Measurements from ENCODE around the gene NBPF15.
A peak's percentile ranks its signal among the peaks of the same experiment; 100 is the strongest.
"Not testable (repeated sequence)": the region's sequence is repeated elsewhere in the genome, so short reads cannot be mapped to it uniquely, and the experiment has no call there.

NBPF15 gene, protein sequence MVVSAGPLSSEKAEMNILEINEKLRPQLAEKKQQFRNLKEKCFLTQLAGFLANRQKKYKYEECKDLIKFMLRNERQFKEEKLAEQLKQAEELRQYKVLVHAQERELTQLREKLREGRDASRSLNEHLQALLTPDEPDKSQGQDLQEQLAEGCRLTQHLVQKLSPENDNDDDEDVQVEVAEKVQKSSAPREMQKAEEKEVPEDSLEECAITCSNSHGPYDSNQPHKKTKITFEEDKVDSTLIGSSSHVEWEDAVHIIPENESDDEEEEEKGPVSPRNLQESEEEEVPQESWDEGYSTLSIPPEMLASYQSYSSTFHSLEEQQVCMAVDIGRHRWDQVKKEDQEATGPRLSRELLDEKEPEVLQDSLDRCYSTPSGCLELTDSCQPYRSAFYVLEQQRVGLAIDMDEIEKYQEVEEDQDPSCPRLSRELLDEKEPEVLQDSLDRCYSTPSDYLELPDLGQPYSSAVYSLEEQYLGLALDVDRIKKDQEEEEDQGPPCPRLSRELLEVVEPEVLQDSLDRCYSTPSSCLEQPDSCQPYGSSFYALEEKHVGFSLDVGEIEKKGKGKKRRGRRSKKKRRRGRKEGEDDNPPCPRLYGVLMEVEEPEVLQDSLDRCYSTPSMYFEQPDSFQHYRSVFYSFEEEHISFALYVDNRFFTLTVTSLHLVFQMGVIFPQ

DNA sequence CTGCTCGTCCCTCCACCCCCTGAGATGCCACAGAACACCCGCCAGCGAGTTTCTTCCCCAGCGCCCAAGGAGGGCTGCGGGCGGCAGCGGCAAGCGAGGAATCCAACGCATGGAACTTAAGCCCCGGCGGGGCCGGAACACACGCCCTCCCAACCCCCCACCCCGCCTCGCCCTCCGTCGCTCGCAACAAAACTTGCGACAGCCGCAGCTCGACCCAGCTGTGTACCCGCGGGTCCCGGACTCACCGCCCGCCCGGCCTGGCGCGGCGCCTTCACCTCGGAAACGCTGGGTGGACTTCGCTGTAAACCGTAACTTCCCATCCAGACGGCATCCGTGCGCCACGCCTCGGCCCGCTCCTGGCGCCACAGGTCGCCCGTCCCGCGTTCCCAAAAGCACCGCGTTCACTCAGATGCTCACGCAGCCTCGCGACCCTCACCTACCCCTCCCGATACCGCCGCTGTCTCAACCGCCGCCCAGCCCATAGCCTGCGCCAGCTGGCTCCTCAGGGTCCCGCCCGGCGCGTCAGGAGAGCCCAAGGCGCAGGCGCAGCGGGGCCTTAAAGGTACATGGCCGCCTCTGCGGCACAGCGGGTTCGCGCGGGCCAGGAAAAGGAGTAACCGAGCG is at the start of gene NBPF15:
Gene NBPF15 (minus strand): TSS at position 534 of the 624 bp plus-strand sequence. CDS start 21,666 bp downstream, outside the sequence.
- not testable (repeated sequence) for H3K9me3 Mint-ChIP-seq, H3K27me3 Mint-ChIP-seq, H3K4me1 Mint-ChIP-seq
- peak within 1 kb of the TSS; percentile 94 to 97 for H3K4me3 Mint-ChIP-seq
- DNase-seq = peak; percentile 69 to 71
- ATAC-seq = peak; percentile 98
- peak within 1 kb of the TSS; percentile 86 to 90 for H3K27ac Mint-ChIP-seq

DNA sequence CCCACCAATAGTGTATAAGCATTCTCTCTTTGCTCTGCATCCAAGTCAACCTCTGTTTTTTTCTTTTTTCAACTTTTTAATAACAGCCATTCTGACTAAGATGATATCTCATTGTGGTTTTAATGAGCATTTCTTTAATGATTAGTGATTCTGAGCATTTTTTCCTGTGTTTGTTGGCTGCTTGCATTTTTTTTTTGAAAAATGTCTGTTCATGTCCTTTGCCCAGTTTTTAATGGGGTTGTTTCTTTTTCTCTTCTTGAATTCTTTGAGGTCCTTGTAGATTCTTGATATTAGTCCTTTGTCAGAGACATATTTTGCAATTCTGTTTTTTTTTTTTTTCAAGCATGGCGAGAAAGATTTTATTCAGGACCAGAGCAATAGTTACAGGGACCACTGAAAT is 35.0 kb upstream of the NBPF15 start:
- not testable (repeated sequence) for DNase-seq, H3K4me1 Mint-ChIP-seq, H3K9me3 Mint-ChIP-seq, ATAC-seq, H3K4me3 Mint-ChIP-seq, H3K27ac Mint-ChIP-seq, H3K27me3 Mint-ChIP-seq

DNA sequence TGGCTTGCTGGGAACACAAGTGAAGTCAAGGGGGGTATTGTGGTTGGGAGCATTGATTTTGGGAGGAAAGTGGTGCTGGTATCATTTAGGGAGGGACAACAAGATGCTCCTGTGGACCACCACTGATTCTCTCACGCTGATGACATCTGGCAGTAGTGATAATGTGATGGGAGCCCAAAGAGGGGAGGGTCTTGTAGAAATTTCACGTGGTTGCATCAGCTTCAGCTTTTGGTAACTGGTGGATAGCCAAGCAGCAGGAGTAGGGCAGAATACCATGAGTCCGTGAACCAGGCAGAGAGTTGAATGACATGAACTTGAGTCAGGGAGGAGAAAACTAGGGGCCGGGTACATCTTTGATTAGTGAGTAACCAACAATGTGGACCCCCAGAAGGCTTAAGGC is 32.7 kb upstream of the NBPF15 start:
- H3K4me1 Mint-ChIP-seq, H3K27ac Mint-ChIP-seq, H3K9me3 Mint-ChIP-seq, DNase-seq, H3K27me3 Mint-ChIP-seq, ATAC-seq, H3K4me3 Mint-ChIP-seq: not testable (repeated sequence)

- not testable (repeated sequence) for H3K4me1 Mint-ChIP-seq, H3K9me3 Mint-ChIP-seq, H3K27me3 Mint-ChIP-seq, ATAC-seq
- peak overlapping the region; percentile 80 to 83 for H3K4me3 Mint-ChIP-seq
- DNase-seq = peak; percentile 27 to 34
- peak overlapping the region in 1 of 2 donors; percentile 69 for H3K27ac Mint-ChIP-seq
Observed at GRCh38 chr1:144490394-144490793, 28.9 kb upstream of the NBPF15 start.

DNA sequence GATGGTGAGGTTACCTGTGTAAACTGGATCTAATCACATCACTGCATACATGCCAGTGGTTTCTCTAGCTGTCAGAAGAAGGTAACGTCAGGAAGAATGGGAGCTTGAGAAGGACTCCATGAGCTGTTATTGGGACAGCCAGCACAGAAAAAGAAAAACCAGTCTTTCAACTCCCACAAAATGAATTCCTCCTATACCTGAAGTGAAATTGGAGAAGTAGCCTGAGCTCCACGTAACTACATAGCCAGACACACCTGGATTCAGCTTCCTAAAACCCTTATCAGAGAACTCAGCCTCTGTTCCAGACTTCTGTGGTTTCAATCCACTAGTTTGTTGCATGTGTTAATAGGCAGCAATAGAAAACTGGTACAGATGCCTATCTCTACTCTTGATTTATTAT is 25.5 kb upstream of the NBPF15 start:
- not testable (repeated sequence) for H3K27me3 Mint-ChIP-seq, ATAC-seq, H3K4me1 Mint-ChIP-seq, DNase-seq, H3K4me3 Mint-ChIP-seq, H3K27ac Mint-ChIP-seq, H3K9me3 Mint-ChIP-seq

DNA sequence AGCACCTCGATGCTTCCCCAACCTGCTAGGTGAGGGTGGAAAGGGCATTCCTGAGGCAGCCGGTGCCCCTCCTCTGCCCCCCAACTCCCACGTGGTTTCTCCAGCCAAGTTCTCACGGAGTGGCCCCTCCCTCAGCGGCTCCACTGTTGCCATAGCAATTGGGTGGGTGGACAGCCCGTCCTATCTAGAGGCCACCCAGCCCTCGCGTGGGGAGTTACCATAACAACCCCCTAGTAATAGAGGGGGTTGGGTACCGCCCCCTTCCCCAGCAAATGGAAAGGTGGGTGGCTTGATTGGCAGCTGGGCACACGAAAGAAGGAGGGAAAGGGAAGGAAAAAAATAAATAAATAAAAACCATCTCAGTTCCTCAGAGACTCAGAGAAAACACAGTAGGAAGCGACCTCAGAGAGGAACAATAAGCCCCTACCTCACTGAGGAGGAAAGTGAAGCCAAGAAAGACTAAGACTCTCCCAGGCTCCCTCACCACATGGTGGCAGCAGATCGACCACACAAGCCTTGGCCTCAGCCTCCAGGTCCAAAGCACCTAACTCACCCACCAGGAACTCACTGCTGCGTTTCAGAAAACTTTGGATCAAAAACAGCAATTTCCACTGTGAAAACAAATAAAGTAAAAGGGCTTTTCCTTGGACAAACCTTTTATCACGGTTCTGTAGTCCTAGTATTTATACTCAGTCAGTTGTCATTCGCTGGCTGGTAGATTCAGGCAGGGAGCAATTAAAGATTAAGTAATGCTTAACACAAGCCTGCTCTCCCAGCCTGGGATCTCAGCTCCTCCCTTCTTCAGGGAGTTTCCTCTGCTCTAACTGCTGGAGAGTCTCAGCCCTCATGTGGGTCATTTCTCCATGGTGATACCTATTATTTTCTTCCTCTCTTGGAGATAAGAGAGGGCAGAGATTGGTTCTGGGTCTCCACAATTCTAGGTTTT is 23.9 kb upstream of the NBPF15 start:
- not testable (repeated sequence) for H3K27ac Mint-ChIP-seq, H3K4me1 Mint-ChIP-seq, H3K4me3 Mint-ChIP-seq, H3K27me3 Mint-ChIP-seq, H3K9me3 Mint-ChIP-seq, ATAC-seq, DNase-seq

GRCh38 chr1:144473897-144474296 is 12.4 kb upstream of the NBPF15 start:
- H3K27me3 Mint-ChIP-seq, ATAC-seq, H3K4me3 Mint-ChIP-seq, H3K4me1 Mint-ChIP-seq, H3K27ac Mint-ChIP-seq, H3K9me3 Mint-ChIP-seq, DNase-seq: not testable (repeated sequence)

- not testable (repeated sequence) for H3K4me3 Mint-ChIP-seq, ATAC-seq, DNase-seq, H3K27ac Mint-ChIP-seq, H3K4me1 Mint-ChIP-seq, H3K9me3 Mint-ChIP-seq, H3K27me3 Mint-ChIP-seq
Observed at GRCh38 chr1:144471434-144471833, 10.0 kb upstream of the NBPF15 start.

DNA sequence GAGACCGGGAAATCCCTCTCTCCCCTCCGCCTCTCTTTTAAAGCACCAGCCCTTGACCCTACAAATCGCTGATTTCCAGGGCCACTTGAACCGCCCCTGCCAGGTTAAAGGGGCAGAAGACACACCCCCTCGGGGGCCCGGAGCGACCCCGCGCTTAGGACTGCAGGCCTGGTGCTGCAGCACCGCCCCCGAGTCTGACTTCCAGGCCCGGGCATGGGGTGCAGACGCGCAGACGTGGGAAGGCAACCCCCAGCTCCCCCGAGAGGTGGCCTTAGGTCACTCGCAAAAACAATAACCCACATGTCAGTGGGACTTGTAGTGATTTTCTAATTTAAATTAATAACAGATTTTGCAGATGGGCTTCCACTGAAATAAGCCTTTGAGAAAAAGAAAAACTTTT is 309 bp upstream of the NBPF15 start:
- ATAC-seq = peak; percentile 37
- not testable (repeated sequence) for H3K4me1 Mint-ChIP-seq, H3K9me3 Mint-ChIP-seq, H3K27me3 Mint-ChIP-seq, H3K27ac Mint-ChIP-seq, DNase-seq
- H3K4me3 Mint-ChIP-seq = peak overlapping the region in 1 of 2 donors; percentile 97

- not testable (repeated sequence) for H3K9me3 Mint-ChIP-seq, H3K27me3 Mint-ChIP-seq, H3K27ac Mint-ChIP-seq, H3K4me1 Mint-ChIP-seq
- ATAC-seq (peak; percentile 78), DNase-seq (peak; percentile 20 to 28)
- H3K4me3 Mint-ChIP-seq = peak overlapping the region; percentile 94 to 97
Observed at GRCh38 chr1:144460686-144461085, 783 bp downstream of the NBPF15 start.

DNA sequence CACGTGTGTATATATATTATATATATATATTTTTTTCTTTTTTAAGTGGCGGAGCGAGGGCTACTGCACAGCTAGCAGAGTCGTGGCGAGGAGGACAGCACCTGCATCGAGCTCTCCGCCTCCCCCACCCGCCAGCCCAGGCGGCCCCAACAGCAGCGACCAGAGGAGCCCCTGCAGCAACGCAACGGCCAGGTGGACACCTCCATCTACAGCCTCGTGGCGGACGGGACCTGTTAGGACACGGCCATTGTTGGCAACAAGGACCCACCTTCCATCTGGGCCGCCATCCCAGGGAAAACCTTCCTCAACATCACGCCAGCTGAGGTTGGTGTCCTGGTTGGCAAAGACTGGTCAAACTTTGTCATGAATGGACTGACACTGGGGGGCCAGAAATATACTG is 19.1 kb downstream of the NBPF15 start:
- not testable (repeated sequence) for H3K9me3 Mint-ChIP-seq, H3K27ac Mint-ChIP-seq, ATAC-seq, H3K4me1 Mint-ChIP-seq, DNase-seq, H3K4me3 Mint-ChIP-seq, H3K27me3 Mint-ChIP-seq

DNA sequence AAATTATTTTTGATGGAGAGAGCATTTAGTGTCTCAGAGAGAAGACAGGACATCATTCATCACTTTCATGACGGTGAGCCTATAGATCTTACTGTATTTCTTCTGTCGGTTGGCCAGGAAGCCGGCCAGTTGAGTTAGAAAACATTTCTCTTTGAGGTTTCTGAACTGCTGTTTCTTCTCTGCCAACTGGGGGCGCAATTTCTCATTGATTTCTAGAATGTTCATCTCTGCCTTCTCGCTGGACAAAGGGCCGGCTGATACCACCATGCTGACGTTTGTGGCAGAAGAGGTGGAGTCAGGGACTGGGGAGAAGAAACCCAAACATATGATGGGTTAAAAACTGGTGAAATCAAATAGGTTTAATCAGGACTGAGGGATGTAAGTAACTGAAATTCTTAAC is 21.7 kb downstream of the NBPF15 start:
- H3K27me3 Mint-ChIP-seq = not testable (repeated sequence)

DNA sequence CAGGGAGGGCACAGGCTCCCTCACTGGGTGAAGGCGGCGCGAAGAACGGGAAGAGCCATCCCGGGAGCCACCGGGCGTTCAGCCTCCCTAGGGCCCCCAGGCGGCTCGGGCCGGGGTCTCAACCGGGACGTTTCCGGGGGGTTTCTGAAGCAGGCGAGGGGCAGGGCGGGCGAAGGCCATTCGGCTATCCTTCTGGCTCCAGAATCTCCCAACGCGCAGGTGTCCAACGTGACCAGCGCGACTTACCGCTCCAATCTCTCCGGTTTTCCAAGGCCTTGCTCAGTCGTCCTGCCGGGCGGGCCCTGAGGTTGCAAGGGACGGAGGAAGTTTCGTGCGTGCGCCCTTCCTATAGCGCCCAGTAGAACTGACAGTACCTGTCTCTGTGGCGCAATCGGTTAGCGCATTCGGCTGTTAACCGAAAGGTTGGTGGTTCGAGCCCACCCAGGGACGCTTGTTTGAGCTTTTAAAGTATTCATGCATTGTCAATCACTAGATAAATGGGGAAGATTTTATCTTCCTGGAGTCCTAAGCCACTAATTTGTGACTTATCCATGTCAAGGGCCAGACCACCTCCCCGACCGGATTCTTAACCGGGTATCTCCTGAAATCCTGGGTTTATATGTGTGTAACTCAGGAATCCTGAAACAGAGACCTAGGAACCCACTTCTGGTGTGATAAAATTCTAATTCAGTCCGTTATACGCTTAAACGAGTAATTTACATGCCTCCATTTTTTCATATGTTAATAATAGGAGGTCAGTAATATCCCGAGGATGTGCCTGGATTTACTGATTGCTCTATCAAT is 42.4 kb downstream of the NBPF15 start:
- DNase-seq = peak; percentile 76 to 78
- H3K27me3 Mint-ChIP-seq, ATAC-seq, H3K4me1 Mint-ChIP-seq, H3K9me3 Mint-ChIP-seq: not testable (repeated sequence)
- H3K27ac Mint-ChIP-seq = peak overlapping the region; percentile 83 to 99
- H3K4me3 Mint-ChIP-seq = peak overlapping the region; percentile 81 to 82

More for the DNA sequence above, 21.7 kb downstream of the NBPF15 start:
- H3K4me3 Mint-ChIP-seq, H3K9me3 Mint-ChIP-seq, H3K4me1 Mint-ChIP-seq, DNase-seq, H3K27ac Mint-ChIP-seq, ATAC-seq: not testable (repeated sequence)

GRCh38 chr1:144413404-144414118 is 47.9 kb downstream of the NBPF15 start:
- Mint-ChIP-seq H3K4me3 (peak overlapping the region; percentile 90 to 92), H3K4me1 (peaks cover 13% of the 10 kb centered on the region), H3K27ac (peak overlapping the region; percentile 100)
- not testable (repeated sequence) for H3K9me3 Mint-ChIP-seq, H3K27me3 Mint-ChIP-seq
- DNase-seq (peak in 1 of 2 donors; percentile 15), ATAC-seq (peak; percentile 2)
